Activated naive CD4-positive, alpha-beta T cell treated with anti-CD3 and anti-CD28 coated beads for 36 hours (primary cell): ENCODE data around the gene TMEM150C. TPM values are rescaled to one million over a fixed set of nuclear protein-coding genes. Genes with fewer than 3 reads are reported as not detected.

Source experiments
- CTCF ChIA-PET: fragments of 350-600 bp; sonication (Branson Sonifier 250); formaldehyde crosslinking; loops from one replicate; lab custom pipeline; 2021; ENCODE audit warnings: antibody characterized with exemption; lab: Charles Lee
- DNase-seq: peaks from one replicate; pipeline ENCODE4 v3.0.0-alpha.2; 2020
- H3K27ac Mint-ChIP-seq: one replicate; pipeline ENCODE4 v1.8.0; 2021; ENCODE audit warnings: mild to moderate bottlenecking, mixed read lengths
- H3K27me3 Mint-ChIP-seq: one replicate; pipeline ENCODE4 v1.8.0; 2021; ENCODE audit warnings: low read depth, mixed read lengths
- H3K36me3 Mint-ChIP-seq: one replicate; pipeline ENCODE4 v1.8.0; 2021; ENCODE audit warnings: low read depth, mixed read lengths
- H3K4me1 Mint-ChIP-seq: one replicate; pipeline ENCODE4 v1.8.0; 2021; ENCODE audit warnings: low read depth, mixed read lengths
- H3K4me3 Mint-ChIP-seq: one replicate; pipeline ENCODE4 v1.8.0; 2021; ENCODE audit warnings: mild to moderate bottlenecking, moderate library complexity, mixed read lengths
- H3K9me3 Mint-ChIP-seq: one replicate; pipeline ENCODE4 v1.8.0; 2021; ENCODE audit warnings: mixed read lengths
- intact Hi-C: fragments of 100-400 bp; cut with micrococcal nuclease; formaldehyde crosslinking; loops from one replicate; pipeline ENCODE4 v1.15.1; 2023
- total RNA-seq, 2 experiments: library from RNA; stranded (reverse); gene quantifications; one replicate each; pipeline ENCODE4 v1.2.3, GENCODE V29; 2021

Gene TMEM150C
- total RNA-seq, 2 experiments from 2014 or later = not detected

GRCh38 chr4:82433791-82434190, 128.0 kb downstream of the TMEM150C start:
- intact Hi-C loops = loop anchor here (5.0 to 10.0 kb wide), 3 partner anchors 779 to 961 kb away; partner anchors contain the start of gene RASGEF1B
- CTCF ChIA-PET = no interaction called here
- peaks cover 42% of the 10 kb centered on the region for H3K36me3 Mint-ChIP-seq

More at GRCh38 chr4:82433791-82434190, 128.0 kb downstream of the TMEM150C start:
- peaks cover 69% of the 10 kb centered on the region for H3K4me1 Mint-ChIP-seq
- no peak for DNase-seq
- H3K27ac Mint-ChIP-seq = peak overlapping the region; percentile 87
- no peaks in the 10 kb centered on the region for H3K9me3 Mint-ChIP-seq
- no peaks in the 10 kb centered on the region for H3K27me3 Mint-ChIP-seq
- H3K4me3 Mint-ChIP-seq = peak overlapping the region; percentile 6

Other genes with a start within 250 kb of the TMEM150C start
- gene HNRNPD, start 188.0 kb downstream of the TMEM150C start, total RNA-seq = 100 to 1,000 TPM; 340 to 367 TPM
- gene HNRNPDL, start 131.5 kb downstream of the TMEM150C start, total RNA-seq = 100 to 1,000 TPM; 256 to 267 TPM
- gene ENOPH1, start 131.4 kb downstream of the TMEM150C start, total RNA-seq = 10 to 100 TPM; 55.1 to 56.3 TPM
- under 1 TPM; 0.12 to 0.35 TPM for gene SCD5, start 236.8 kb upstream of the TMEM150C start, total RNA-seq